ENCODE data around the gene SPSB4.

DNA sequence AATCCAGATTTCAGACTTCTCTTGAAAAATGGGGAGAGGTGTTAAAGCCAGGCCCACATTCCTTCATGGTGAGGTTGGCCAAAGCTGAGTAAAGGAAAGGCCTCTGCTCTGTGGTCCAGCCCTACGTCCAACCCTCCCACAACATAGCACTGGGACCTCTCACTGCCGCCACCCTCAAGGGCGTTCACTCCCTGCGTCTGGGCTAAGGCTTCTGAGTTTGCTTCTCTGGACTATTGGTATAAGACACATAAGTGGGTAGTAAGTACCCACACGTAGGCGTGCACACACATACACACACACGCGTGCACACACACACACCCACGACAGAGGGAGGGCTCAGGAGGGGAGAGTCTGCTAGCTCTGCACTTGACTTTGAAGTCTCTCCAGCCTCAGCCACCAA lies 100.3 kb downstream of the SPSB4 start:
- no peak for TF ChIP-seq CTCF (IDR thresholded peaks at IDR 0.05)
- no peak for TF ChIP-seq EP300 (IDR thresholded peaks at IDR 0.05; ENCODE audit: low read depth)
- TF ChIP-seq POLR2A (IDR thresholded peaks at IDR 0.05) = no peak
- TF ChIP-seq POLR2AphosphoS5 (IDR thresholded peaks at IDR 0.05) = no peak

Data from transverse colon (tissue), 4 donors.